Glutamatergic neuron (in vitro differentiated cells): Measurements from ENCODE around the gene ACTA2. TPM values are rescaled to one million over a fixed set of nuclear protein-coding genes. Genes with fewer than 3 reads are reported as not detected.

Source experiments
- DNase-seq: peaks from one replicate; pipeline ENCODE4 v3.0.0; 2022
- H3K27ac Mint-ChIP-seq: one replicate; pipeline ENCODE4 v1.8.0; 2020; ENCODE audit warnings: mild to moderate bottlenecking, mixed read lengths, inconsistent platforms; ENCODE audit not compliant: unreplicated experiment
- H3K27me3 Mint-ChIP-seq: one replicate; pipeline ENCODE4 v1.8.0; 2020; ENCODE audit warnings: mild to moderate bottlenecking, moderate library complexity, mixed read lengths, inconsistent platforms; ENCODE audit not compliant: unreplicated experiment
- H3K36me3 Mint-ChIP-seq: one replicate; pipeline ENCODE4 v1.8.0; 2020; ENCODE audit warnings: mild to moderate bottlenecking, mixed read lengths, inconsistent platforms; ENCODE audit not compliant: unreplicated experiment
- H3K4me1 Mint-ChIP-seq: one replicate; pipeline ENCODE4 v1.8.0; 2020; ENCODE audit warnings: mild to moderate bottlenecking, low read depth, mixed read lengths, inconsistent platforms; ENCODE audit not compliant: unreplicated experiment
- H3K4me3 Mint-ChIP-seq: one replicate; pipeline ENCODE4 v1.8.0; 2020; ENCODE audit warnings: mild to moderate bottlenecking, mixed read lengths, inconsistent platforms; ENCODE audit not compliant: unreplicated experiment
- H3K9me3 Mint-ChIP-seq: one replicate; pipeline ENCODE4 v1.8.0; 2020; ENCODE audit warnings: mild to moderate bottlenecking, moderate library complexity, mixed read lengths, inconsistent platforms; ENCODE audit not compliant: unreplicated experiment
- CTCF ChIP-seq: fragments of 200-600 bp; sonication (generic); IDR thresholded peaks from one replicate; pipeline ENCODE4 v1.5.0; 2021; ENCODE audit not compliant: partially characterized antibody, unreplicated experiment
- total RNA-seq: library from RNA; stranded (reverse); fragmentation: NEBNext Ultra II Directional; extraction: Animal tissue kit (Norgen Biotek cat#: 25700); gene quantifications from one replicate; pipeline ENCODE4 v1.2.1, GENCODE V29; 2021; ENCODE audit not compliant: unreplicated experiment

Gene ACTA2
- total RNA-seq, 1 donor from 2014 or later = 4.3 TPM

- Mint-ChIP-seq H3K4me1 (peaks cover 5% of the 10 kb centered on the region), H3K27me3 (no peaks in the 10 kb centered on the region), H3K27ac (no peak overlapping the region), H3K4me3 (no peak overlapping the region), H3K9me3 (no peaks in the 10 kb centered on the region), H3K36me3 (no peaks in the 10 kb centered on the region)
- no peak for TF ChIP-seq CTCF
- DNase-seq = no peak
Observed at GRCh38 chr10:88896372-88896993, 56.1 kb downstream of the ACTA2 start.

GRCh38 chr10:88895250-88895649, 57.3 kb downstream of the ACTA2 start:
- H3K27me3 Mint-ChIP-seq = no peaks in the 10 kb centered on the region
- no peak for DNase-seq
- peaks cover 5% of the 10 kb centered on the region for H3K4me1 Mint-ChIP-seq
- H3K36me3 Mint-ChIP-seq = no peaks in the 10 kb centered on the region
- TF ChIP-seq CTCF = no peak
- no peaks in the 10 kb centered on the region for H3K9me3 Mint-ChIP-seq
- no peak overlapping the region for H3K4me3 Mint-ChIP-seq
- H3K27ac Mint-ChIP-seq = no peak overlapping the region

- Mint-ChIP-seq H3K27me3 (no peaks in the 10 kb centered on the region), H3K36me3 (no peaks in the 10 kb centered on the region), H3K4me1 (peaks cover 1% of the 10 kb centered on the region), H3K4me3 (no peak overlapping the region), H3K27ac (no peak overlapping the region), H3K9me3 (no peaks in the 10 kb centered on the region)
- no peak for DNase-seq
- no peak for TF ChIP-seq CTCF
Observed at GRCh38 chr10:88893611-88894010, 59.0 kb downstream of the ACTA2 start.

GRCh38 chr10:88892222-88892967, 60.2 kb downstream of the ACTA2 start:
- Mint-ChIP-seq H3K4me1 (peaks cover 1% of the 10 kb centered on the region), H3K27me3 (no peaks in the 10 kb centered on the region), H3K4me3 (no peak overlapping the region), H3K9me3 (no peaks in the 10 kb centered on the region), H3K27ac (no peak overlapping the region), H3K36me3 (no peaks in the 10 kb centered on the region)
- DNase-seq = no peak
- no peak for TF ChIP-seq CTCF

GRCh38 chr10:88890681-88891381, 61.7 kb downstream of the ACTA2 start:
- no peaks in the 10 kb centered on the region for H3K4me1 Mint-ChIP-seq
- DNase-seq = no peak
- H3K4me3 Mint-ChIP-seq = no peak overlapping the region
- no peaks in the 10 kb centered on the region for H3K36me3 Mint-ChIP-seq
- no peaks in the 10 kb centered on the region for H3K9me3 Mint-ChIP-seq
- no peaks in the 10 kb centered on the region for H3K27me3 Mint-ChIP-seq
- H3K27ac Mint-ChIP-seq = no peak overlapping the region
- no peak for TF ChIP-seq CTCF
